Measurements from ENCODE around the gene POLE2.

DNA sequence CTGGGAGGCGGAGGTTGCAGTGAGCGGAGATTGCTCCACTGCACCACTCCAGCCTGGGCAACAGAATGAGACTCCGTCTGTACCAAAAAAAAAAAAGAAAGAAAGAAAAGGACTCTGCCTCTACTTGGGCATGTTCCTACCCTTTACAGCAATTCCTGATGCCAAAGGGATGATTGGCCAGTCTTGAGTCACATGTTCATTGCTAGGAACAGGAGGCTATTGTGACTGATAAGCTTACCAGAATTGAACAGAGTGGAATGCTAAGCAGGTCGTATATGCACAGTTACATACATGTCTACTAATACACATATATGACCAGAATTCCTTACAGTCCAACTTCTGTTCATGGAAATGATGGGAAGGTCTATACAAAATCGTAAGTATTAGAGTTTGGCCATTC lies 39.2 kb upstream of the POLE2 start:
- TF ChIP-seq, protein P1, sequence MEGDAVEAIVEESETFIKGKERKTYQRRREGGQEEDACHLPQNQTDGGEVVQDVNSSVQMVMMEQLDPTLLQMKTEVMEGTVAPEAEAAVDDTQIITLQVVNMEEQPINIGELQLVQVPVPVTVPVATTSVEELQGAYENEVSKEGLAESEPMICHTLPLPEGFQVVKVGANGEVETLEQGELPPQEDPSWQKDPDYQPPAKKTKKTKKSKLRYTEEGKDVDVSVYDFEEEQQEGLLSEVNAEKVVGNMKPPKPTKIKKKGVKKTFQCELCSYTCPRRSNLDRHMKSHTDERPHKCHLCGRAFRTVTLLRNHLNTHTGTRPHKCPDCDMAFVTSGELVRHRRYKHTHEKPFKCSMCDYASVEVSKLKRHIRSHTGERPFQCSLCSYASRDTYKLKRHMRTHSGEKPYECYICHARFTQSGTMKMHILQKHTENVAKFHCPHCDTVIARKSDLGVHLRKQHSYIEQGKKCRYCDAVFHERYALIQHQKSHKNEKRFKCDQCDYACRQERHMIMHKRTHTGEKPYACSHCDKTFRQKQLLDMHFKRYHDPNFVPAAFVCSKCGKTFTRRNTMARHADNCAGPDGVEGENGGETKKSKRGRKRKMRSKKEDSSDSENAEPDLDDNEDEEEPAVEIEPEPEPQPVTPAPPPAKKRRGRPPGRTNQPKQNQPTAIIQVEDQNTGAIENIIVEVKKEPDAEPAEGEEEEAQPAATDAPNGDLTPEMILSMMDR (conservative IDR thresholded peaks at IDR 0.05; ENCODE audit: low read depth, low read length): no peak
- no peak for TF ChIP-seq EZH2phosphoT487 (IDR thresholded peaks at IDR 0.05; ENCODE audit: borderline replicate concordance, low read length)

Data from PC-3 (cell line).